Sigmoid colon (tissue), 4 donors: Measurements from ENCODE around the gene PACRG.

ENCODE experiments used
- CTCF ChIP-seq, 4 experiments: fragments of 450-650 bp in 3 of 4; fragments of 200-600 bp in 1 of 4; IDR thresholded peaks; one replicate each; pipeline ENCODE4 v1.5.1; 2016 to 2019; ENCODE audit warnings: antibody characterized with exemption in 4 of 4, mild to moderate bottlenecking in 3 of 4, moderate library complexity in 2 of 4
- EP300 ChIP-seq, 4 donors: sonication (generic); formaldehyde crosslinking; IDR thresholded peaks; one replicate each; pipeline ENCODE4 v1.6.1; 2017; ENCODE audit warnings: antibody characterized with exemption in 4 of 4
- POLR2A ChIP-seq, 2 donors: fragments of 450-650 bp; IDR thresholded peaks; one replicate each; pipeline ENCODE4 v1.6.1; 2016; ENCODE audit warnings: antibody characterized with exemption in 2 of 2, mild to moderate bottlenecking in 2 of 2, moderate library complexity in 2 of 2
- POLR2AphosphoS5 ChIP-seq, 4 donors: sonication (generic); formaldehyde crosslinking; IDR thresholded peaks; one replicate each; pipeline ENCODE4 v1.6.1; 2017; ENCODE audit warnings: antibody characterized with exemption in 4 of 4

GRCh38 chr6:162710936-162711335 is 16.8 kb upstream of the PACRG start:
- TF ChIP-seq CTCF (IDR thresholded peaks at IDR 0.05): no peak
- TF ChIP-seq POLR2A (IDR thresholded peaks at IDR 0.05): no peak
- TF ChIP-seq EP300 (IDR thresholded peaks at IDR 0.05): no peak
- TF ChIP-seq POLR2AphosphoS5 (IDR thresholded peaks at IDR 0.05): no peak
